Measurements from ENCODE around the gene WNT3.
"Not testable (repeated sequence)": the region's sequence is repeated elsewhere in the genome, so short reads cannot be mapped to it uniquely, and the experiment has no call there.

Gene WNT3

DNA sequence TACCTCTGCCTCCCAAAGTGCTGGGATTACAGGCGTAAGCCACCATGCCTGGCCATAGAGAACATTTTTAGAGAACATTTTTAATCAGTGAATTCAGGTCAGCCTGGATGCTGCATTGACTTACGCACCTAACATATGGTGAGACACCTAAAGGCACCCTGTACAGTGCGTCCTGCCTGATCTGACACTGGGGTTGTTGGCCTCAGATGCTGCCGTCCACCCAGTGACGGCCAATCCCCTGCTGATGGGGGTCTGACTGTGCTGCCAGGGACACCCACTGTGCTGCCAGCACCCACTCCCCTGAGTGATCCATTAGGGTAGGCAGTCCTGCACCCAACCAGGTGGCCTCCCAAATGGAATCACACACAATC lies 38.5 kb downstream of the WNT3 start:
- no peak for DNase-seq

DNA sequence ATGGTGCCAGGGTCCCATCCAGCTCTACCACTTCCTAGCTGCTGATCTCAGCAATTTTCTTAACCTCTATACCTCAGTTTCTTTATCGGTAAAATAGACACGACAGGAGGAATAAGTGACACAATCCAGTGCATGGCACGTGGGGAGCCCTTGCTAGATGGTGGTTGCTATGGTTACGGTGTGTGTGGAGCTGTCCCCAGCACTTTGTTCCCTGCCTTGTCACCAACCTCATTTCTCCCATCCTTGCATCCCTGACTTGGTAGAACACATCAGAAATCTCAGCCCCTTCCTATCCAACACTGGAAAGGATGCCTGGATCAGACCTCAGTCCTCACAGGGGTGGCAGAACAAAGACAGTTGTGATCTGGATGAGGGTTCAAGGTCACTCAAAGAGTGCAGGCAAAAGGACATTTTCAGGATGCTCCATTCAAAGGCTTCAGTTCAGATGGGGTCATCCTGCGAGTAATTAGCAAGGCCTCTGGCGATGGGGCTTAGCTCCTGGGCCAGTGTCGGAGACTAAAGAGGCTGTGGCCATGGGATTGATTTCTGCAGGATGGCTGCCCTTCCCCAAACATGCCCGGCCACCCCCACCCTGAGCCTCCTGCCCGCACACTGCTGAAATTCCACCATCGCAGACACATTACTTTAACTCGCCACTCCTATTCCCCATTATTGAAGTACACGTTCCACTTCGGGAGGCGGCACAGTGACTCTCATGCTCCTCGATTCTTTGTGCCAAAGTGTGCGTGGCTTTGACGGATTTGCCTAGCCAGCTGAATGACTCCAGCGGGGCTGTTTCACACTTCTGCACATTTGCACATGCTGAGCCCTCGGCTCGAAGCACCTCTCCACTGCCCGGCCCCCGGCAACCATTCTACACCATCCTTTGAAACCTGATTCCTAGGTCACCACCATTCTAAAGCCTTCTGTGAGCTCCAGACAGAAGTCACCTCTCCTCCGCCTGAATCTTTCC lies 40.3 kb downstream of the WNT3 start:
- DNase-seq, result no peak

- DNase-seq, result no peak
Measured at GRCh38 chr17:46776298-46777005, 42.0 kb downstream of the WNT3 start.

DNA sequence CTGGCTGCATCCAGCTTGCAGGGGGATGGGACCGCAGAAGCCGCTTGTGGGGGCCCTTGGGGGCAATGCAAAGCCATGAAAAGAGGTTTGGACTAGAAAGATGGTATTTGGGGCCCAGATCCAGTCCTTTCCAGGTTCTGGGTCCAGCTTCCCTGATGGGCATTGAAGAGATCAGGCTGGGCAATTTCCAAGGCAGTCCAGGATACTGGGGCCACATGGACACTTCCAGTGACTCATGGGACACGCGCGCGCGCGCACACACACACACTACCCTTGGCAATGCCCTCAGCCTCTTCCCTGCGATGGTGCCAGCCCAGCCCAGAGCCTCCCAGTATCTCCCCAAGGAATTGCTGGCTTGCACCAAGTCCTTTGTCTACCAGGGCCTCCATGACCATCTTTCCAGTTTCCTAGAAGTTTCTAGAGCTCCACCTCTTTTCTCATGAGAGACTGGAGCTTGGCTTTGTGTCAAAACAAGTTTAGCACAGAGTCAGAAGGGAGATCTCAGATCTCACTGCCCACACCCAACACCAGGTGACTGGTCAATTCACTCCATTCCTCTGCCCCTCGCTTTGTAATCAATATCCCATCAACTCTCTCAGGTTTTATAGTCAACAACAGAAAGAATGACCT lies 44.3 kb downstream of the WNT3 start:
- no peak for DNase-seq

- DNase-seq, result no peak
Measured at GRCh38 chr17:46773676-46774075, 44.8 kb downstream of the WNT3 start.

- no peak for DNase-seq
Measured at GRCh38 chr17:46773221-46773605, 45.3 kb downstream of the WNT3 start.

DNA sequence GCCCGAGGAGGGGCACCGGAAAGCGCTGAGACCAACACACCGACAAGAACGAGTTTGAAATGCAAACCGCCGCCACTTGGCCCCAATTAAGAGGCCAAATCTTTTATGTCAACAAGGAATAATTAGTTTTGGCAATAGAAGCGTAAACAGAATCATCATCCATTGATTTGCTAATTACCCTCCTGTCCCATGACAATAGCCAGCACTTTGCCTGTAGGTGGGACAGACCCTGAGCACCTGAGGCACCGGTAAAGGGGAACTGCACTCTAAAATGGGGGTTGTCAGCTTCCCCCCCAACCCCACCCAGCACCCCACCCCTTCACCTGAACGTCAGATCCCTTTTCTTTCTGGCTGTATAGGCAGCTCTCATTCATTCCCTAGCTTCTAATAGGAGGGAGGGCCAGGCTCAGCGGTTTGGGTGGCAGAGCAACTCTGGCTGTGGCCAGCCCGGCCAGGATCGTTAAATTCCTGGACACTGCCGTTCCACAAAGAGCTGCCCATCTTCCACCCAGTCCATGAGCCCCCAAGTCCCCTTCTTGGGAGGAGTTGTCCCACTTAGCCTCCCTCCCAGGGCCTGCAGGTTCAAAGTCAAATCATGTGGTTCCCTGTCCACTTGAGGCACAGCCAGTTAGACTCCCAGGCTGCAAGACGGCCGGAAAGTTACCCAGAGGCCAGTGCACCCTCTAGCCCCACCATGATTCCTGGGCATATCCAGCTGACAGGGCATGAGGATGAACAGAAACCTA lies 45.8 kb downstream of the WNT3 start:
- DNase-seq, result no peak

- no peak for DNase-seq
Measured at GRCh38 chr17:46771561-46772474, 46.7 kb downstream of the WNT3 start.

DNA sequence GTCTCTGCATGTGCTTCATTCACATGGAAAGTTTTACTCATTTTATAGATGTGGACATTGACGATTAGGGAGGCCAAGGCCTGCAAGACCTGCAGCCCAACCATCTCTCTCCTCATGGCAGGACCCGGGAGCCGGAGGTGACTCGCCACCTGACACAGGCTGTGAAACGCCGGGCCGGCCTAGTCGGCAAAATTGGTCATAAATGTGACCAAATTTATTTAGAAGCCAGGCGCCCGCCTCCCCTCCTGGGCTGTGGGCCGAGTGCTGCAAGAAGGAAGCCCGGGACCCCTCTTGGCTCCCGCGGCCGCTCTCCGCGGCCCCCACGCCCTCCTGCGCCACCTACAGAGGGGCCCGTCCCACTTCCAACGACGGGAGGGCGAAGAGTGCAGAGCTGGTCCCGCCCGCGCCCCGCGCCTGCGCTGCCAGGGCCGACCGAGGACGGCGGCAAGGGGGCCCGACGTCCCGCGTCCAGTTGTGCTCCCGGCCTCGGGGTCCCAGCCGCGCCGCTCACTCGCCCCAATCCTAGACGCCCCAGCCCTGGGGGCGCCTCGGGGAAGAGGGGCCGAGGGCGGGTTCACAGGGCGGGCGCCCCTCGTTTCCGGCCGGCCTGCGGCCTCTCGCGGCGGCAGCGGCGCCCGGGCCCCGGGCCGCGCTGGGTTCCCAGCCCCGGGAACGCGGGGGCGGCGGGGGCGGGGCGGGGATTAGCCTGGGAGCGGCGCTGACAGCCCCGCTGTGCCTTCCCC lies 47.5 kb downstream of the WNT3 start:
- peak in 1 of 2 donors; percentile 20 for DNase-seq

GRCh38 chr17:46770439-46770817 lies 48.1 kb downstream of the WNT3 start:
- no peak for DNase-seq

GRCh38 chr17:46769531-46770438 lies 48.7 kb downstream of the WNT3 start:
- DNase-seq, result no peak

DNA sequence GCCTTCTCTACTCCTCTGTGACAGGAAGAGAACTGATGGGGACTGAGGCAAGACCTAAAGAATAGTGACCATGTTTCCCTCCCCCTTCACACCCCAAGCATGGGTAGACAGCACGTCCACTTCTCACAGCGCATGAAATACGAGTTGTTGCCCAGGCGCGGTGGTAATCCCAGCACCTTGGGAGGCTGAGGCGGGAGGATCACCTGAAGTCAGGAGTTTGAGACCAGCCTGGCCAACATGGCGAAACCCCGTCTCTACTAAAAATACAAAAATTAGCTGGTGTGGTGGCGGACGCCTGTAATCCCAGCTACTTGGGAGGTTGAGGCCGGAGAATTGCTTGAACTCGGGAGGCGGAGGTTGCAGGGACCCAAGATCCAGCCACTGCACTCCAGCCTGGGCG lies 49.6 kb downstream of the WNT3 start:
- DNase-seq, result not testable (repeated sequence)

DNA sequence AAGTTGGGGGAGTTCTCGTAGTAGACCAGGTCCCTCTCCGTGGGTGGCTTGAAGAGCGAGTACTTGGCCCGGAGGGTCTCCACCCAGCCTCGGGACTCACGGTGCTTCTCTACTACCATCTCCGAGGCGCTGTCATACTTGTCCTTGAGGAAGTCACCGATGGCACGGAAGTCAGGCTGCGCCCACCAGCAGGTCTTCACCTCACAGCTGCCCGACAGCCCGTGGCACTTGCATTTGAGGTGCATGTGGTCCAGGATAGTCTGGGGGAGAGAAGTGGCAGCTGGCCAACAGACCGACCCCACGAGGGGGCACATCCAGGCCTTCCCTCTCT lies 50.0 kb downstream of the WNT3 start:
- DNase-seq, result no peak

DNA sequence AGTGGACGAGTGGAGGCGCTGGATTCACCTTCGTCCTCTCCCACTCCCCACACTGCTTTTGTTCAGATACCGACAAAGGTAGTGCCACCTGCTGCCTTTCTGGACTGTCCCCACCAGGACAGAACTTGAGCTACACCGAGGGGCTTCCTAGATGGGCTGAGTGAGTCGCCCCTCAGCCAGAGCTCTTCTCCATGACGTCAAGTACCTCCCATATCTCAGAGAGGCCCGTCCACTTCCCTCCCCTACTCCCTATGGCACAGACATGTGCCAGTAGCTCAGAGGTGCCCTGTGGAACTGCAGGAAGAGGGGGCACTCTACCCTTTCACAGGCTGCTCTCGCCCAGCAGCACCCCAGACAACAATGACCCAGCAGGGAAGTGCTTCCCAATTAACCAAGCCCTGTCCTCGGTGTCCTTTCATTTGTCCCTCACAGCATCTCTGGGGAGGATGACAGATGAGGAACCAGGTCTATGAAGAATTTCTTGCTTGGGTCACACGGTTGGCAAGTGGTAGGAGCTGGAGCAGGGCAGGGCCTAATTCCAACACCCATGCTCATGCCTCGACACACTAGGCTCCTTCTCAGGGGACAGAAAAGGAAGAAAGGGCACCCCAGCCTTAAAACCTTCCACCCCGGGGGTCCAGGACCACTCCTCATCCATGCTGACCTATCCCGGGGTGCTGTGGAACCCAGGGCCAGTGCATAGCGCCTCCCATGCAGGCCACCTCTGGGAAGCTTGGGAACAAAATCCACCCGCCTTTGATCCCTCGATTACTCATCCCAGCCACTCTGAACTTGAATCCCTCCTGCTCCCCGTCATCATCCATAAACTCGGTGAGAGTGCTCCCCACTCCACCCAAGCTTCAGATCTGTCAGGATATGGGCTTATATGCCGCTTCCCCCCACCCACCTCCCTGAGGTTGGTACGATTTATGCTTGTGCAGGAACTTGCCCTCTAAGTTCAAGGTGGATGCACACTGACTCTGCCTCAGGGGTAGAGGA lies 51.7 kb downstream of the WNT3 start:
- DNase-seq, result no peak

GRCh38 chr17:46765453-46765852 lies 53.0 kb downstream of the WNT3 start:
- no peak for DNase-seq

DNA sequence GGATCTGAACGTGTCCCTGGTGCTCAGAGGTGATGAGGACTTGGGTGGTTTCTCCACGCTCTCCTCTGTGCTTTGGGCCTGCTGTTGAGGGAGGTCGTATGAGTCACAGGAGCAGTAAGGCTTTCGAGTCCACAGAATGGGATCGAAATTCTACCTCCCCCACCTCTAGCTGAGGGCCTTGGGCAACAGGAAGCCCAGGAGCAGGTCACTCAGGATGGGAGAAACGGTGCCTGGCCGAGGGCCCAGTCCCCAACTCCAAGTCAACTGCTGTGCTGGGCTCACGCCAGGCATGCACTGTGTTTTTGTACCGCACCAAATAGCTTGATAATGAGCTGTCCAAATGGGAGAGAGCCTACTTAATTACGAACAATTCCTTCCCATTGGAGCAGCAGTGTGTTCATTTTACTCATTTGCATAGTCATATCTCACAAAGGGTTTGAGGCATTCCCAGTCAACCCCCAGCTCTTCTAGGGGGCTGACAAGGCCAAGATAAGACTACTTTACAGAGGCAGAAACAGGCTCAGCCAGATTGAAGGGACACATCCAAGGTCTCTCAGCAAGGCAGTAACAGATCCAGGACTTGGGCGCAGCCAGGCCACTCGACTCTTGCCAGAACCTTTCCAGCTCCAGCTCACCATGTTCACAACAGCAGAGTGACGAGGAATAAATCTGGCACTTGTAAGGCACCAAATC lies 53.6 kb downstream of the WNT3 start:
- no peak for DNase-seq

DNA sequence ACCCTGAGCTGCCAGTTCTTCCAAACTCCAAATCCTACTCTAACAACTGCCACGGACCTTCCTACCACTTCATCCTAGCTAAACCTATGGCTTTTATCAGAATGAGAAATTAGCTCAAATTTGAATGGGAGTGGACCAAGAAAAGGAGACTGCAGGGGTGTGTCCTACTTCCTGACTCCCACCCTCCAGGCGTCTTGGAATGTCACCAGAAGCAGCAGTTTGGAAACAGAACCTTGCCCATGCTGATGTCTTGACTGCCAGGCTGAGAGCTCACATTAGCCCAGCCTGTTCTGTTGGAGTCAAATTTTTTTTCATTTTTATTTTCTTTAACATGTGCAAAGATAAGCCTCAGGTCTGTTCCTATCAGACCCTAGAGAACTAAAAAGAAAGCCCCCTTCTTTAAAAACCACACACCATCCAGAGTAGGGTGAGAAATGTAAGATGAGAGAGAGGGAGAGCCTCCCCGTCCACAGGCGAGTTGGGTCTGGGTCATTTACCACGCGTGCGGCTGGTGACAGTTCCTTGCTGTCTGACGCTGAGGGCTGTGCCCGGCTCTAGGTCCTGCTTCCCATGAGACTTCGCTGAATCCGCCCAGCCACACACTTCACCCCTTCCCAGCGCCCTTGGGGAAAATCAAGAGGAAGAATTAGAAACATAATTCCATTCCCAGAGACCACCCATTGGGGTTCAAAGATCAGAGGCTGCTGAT lies 54.3 kb downstream of the WNT3 start:
- DNase-seq, result no peak

DNA sequence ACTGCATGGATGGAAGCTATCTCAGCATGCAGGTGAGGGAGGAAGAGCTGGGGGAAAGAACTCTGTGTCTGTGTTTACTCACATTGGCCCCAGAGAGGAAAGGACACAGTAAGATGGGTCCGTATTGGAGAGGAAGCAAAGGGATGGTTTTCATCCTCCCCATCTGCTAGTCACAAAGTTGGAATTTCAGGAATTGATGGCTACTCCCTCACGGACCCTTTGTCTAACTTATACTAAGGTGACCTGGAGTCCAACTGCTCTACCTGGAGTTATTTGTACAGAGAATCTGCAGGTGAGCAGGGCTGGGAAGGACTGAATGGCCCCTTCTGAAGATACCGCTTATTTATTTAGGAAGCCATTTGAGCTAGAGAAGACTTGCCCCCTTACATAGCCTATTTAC lies 55.1 kb downstream of the WNT3 start:
- no peak for DNase-seq
